ENCODE results near the gene C12orf60.
A peak's percentile ranks its signal among the peaks of the same experiment; 100 is the strongest.

C12orf60 gene, protein sequence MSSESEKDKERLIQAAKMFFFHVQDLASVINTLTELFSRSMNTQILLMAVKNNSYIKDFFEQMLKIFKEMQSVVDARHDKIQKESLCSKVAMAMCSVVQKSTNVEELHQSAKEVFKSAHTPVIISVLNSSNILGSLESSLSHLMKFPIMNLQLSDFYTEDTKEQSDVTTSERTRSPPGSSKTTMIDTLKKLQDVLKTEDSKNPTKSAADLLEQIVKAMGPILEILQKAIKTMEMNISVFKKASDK

DNA sequence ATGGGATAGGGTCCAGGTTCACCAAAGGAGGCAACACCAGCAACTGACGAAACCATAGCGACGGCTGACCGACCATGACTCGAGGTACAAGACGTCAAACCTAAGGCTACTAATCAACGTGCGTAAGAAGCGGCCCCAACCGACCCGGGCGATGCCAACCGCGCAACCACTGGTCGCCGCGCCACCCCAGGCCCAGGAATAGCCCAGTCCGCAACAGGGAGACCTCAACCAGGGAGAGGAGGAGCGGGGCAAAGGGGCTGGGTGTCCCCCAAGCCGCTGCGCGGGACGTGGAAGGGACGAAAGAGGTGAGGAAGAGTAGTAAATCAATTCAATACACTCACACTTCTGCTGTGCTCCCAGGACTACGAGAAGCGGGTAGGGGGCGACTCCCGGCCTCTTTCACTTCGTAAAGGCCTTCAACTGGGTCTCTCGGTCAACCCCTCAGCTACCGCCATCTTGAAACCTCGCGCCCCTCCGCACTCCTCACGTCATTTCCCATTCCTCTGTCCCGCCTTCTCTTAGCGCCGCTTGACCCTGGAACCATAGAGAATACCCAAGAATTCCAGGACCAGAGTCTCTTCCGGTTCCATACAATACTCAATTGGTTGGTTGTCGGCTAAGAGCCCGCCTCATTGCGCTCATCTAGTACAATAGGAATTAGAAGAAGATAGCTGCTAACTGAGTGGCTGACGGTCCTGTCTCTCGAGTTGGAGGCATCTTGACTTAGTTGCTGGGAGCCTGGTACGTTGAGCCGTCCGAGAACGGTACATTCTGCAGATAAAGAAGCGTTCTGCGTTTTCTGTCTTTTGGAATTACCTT lies at the start of gene C12orf60, which contains the start of gene WBP11:
Gene C12orf60 (plus strand): TSS at position 660 of the 819 bp plus-strand sequence. CDS start 19,266 bp downstream, outside the sequence.
Gene WBP11 (minus strand): TSS at position 468 of the 819 bp plus-strand sequence. CDS start 2,095 bp downstream, outside the sequence.
- TF ChIP-seq TEAD4 (IDR thresholded peaks at IDR 0.05) (peak; percentile 90), REST (IDR thresholded peaks at IDR 0.05; ENCODE audit: low read depth) (no peak), EP300 (IDR thresholded peaks at IDR 0.05; ENCODE audit: borderline replicate concordance) (no peak), YY1 (IDR thresholded peaks at IDR 0.05; ENCODE audit: low read depth) (peak; percentile 95), CREB1 (IDR thresholded peaks at IDR 0.05; ENCODE audit: low read depth) (peak; percentile 89), TCF12 (IDR thresholded peaks at IDR 0.05; ENCODE audit: low read depth) (peak; percentile 7; the same call in 1 of the 2 replicates), FOXM1 (IDR thresholded peaks at IDR 0.05; ENCODE audit: borderline replicate concordance, low read depth) (no peak; the same call in 1 of the 2 replicates), MAX (IDR thresholded peaks at IDR 0.05) (peak; percentile 85), ZBTB7A (IDR thresholded peaks at IDR 0.05; ENCODE audit: low read depth) (no peak), NFIC (IDR thresholded peaks at IDR 0.05) (no peak), RAD21 (IDR thresholded peaks at IDR 0.05; ENCODE audit: low read depth) (no peak), EGR1 (IDR thresholded peaks at IDR 0.05) (no peak), CEBPB (IDR thresholded peaks at IDR 0.05) (no peak), TAF1 (IDR thresholded peaks at IDR 0.05; ENCODE audit: low read depth) (peak; percentile 95)
- TF ChIP-seq, protein P1, sequence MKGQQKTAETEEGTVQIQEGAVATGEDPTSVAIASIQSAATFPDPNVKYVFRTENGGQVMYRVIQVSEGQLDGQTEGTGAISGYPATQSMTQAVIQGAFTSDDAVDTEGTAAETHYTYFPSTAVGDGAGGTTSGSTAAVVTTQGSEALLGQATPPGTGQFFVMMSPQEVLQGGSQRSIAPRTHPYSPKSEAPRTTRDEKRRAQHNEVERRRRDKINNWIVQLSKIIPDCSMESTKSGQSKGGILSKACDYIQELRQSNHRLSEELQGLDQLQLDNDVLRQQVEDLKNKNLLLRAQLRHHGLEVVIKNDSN (IDR thresholded peaks at IDR 0.05) = no peak

- no peak for TF ChIP-seq ZBTB7A (IDR thresholded peaks at IDR 0.05; ENCODE audit: low read depth)
- no peak for TF ChIP-seq TCF12 (IDR thresholded peaks at IDR 0.05; ENCODE audit: low read depth)
- no peak for TF ChIP-seq TEAD4 (IDR thresholded peaks at IDR 0.05)
- TF ChIP-seq REST (IDR thresholded peaks at IDR 0.05; ENCODE audit: low read depth) = no peak
- no peak for TF ChIP-seq CEBPB (IDR thresholded peaks at IDR 0.05)
- TF ChIP-seq FOXM1 (IDR thresholded peaks at IDR 0.05; ENCODE audit: borderline replicate concordance, low read depth) = no peak
Measured at GRCh38 chr12:14756334-14757143, 46.9 kb upstream of the C12orf60 start.

DNA sequence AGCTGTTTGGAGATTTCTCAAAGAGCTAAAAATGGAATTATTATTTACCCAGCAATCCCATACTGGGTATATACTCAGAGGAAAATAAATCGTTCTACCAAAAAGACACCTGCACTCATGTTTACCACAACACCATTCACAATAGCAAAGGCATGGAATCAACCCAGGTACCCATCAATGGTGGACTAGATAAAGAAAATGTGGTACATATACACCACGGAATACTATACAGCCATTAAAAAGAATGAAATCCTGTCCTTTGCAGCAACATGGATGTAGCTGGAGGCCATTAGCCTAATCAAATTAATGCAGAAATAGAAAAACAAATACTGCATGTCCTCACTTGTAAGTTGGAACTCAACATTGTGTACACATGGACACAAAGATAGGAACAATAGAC lies 38.1 kb upstream of the C12orf60 start:
- TF ChIP-seq TCF12 (IDR thresholded peaks at IDR 0.05; ENCODE audit: low read depth) (no peak), REST (IDR thresholded peaks at IDR 0.05; ENCODE audit: low read depth) (no peak), YY1 (IDR thresholded peaks at IDR 0.05; ENCODE audit: low read depth) (no peak), MAX (IDR thresholded peaks at IDR 0.05) (no peak), EP300 (IDR thresholded peaks at IDR 0.05; ENCODE audit: borderline replicate concordance) (no peak), EGR1 (IDR thresholded peaks at IDR 0.05) (no peak), NFIC (IDR thresholded peaks at IDR 0.05) (no peak), ZBTB7A (IDR thresholded peaks at IDR 0.05; ENCODE audit: low read depth) (no peak), CEBPB (IDR thresholded peaks at IDR 0.05) (no peak), CREB1 (IDR thresholded peaks at IDR 0.05; ENCODE audit: low read depth) (no peak), FOXM1 (IDR thresholded peaks at IDR 0.05; ENCODE audit: borderline replicate concordance, low read depth) (no peak), RAD21 (IDR thresholded peaks at IDR 0.05; ENCODE audit: low read depth) (no peak), TAF1 (IDR thresholded peaks at IDR 0.05; ENCODE audit: low read depth) (no peak)
- TF ChIP-seq, protein P1 (IDR thresholded peaks at IDR 0.05) = no peak

Data from Ishikawa (cell line).